HepG2 (cell line): ENCODE data around the gene RAB36. TPM values are rescaled to one million over a fixed set of nuclear protein-coding genes. Genes with fewer than 3 reads are reported as not detected.
A peak's percentile ranks its signal among the peaks of the same experiment; 100 is the strongest.

Source experiments
- ATAC-seq: fragments of 200-7000 bp; cut with Tn5 transposase; 3 replicates; pipeline ENCODE4 v1.9.1; 2020; ENCODE audit warnings: mild to moderate bottlenecking, moderate library complexity
- BruUV-seq: library from RNA; stranded (reverse); fragments of 400-500 nt; replicated peaks from 2 replicates; lab custom pipeline; 2021; lab: Mats Ljungman, UMichigan
- CTCF ChIA-PET: fragments of 300-600 bp; formaldehyde crosslinking; extraction: SDS; loops from one replicate; lab custom pipeline; 2021; ENCODE audit warnings: low total read pairs, inconsistent platforms, low intra/inter-chr PET ratio; lab: Yijun Ruan, JAX
- POLR2A ChIA-PET: fragments of 350-600 bp; sonication (Branson Sonifier 250); formaldehyde crosslinking; loops from one replicate; lab custom pipeline; 2020; ENCODE audit warnings: antibody characterized with exemption, inconsistent platforms; lab: Yijun Ruan, JAX
- DNase-seq: peaks from one replicate; pipeline ENCODE4 v3.0.0-alpha.2; 2015; ENCODE audit warnings: low spot score
- FAIRE-seq: peaks from 3 replicates; lab custom pipeline; 2011; peaks lifted over from hg19 to GRCh38; lab: Jason Lieb, UNC
- H2AFZ ChIP-seq: one replicate; pipeline ENCODE4 v1.6.1; 2011; ENCODE audit warnings: low read length, inconsistent platforms
- H3K27ac ChIP-seq: fragments of 300-600 bp; 3 replicates; pipeline ENCODE4 v1.8.0; 2011; ENCODE audit warnings: mixed run types, mild to moderate bottlenecking, mixed read lengths, low read length, inconsistent platforms; ENCODE audit not compliant: insufficient read depth; ENCODE audit errors: extremely low read length
- H3K27me3 ChIP-seq, 2 experiments: fragments of 200-600 bp in 1 of 2; 2 replicates in 1 of 2; 3 replicates in 1 of 2; pipeline versions ENCODE4 v1.6.0 to v1.8.0; 2011; ENCODE audit warnings: low read length in 2 of 2, mild to moderate bottlenecking in 2 of 2, moderate library complexity in 2 of 2, inconsistent platforms in 1 of 2; ENCODE audit not compliant: insufficient read depth in 2 of 2, control insufficient read depth in 1 of 2
- H3K36me3 ChIP-seq, 2 experiments: fragments of 200-600 bp in 1 of 2; replicated peaks in 1 of 2; 2 replicates in 1 of 2; 3 replicates in 1 of 2; pipeline versions ENCODE4 v1.5.1 to v1.8.0; 2011; ENCODE audit warnings: low read length in 2 of 2, inconsistent platforms in 1 of 2; ENCODE audit not compliant: insufficient read depth in 2 of 2, control insufficient read depth in 1 of 2
- H3K4me1 ChIP-seq: 2 replicates; pipeline ENCODE4 v1.5.1; 2012; ENCODE audit warnings: low read length, inconsistent platforms; ENCODE audit not compliant: insufficient read depth
- H3K4me2 ChIP-seq: 2 replicates; pipeline ENCODE4 v1.6.0; 2011; ENCODE audit warnings: low read depth, low read length, inconsistent platforms
- H3K4me3 ChIP-seq, 3 experiments: fragments of 200-600 bp in 1 of 3; sonication (generic), shearing (Covaris generic) in 1 of 3; replicated peaks in 1 of 3; 2 replicates each; pipeline ENCODE4 v1.5.1; 2011 to 2016; ENCODE audit warnings: low read length in 3 of 3, inconsistent platforms in 2 of 3, low read depth in 2 of 3, mild to moderate bottlenecking in 2 of 3, control low read depth in 1 of 3, mixed read lengths in 1 of 3; ENCODE audit not compliant: insufficient read depth in 1 of 3
- H3K79me2 ChIP-seq: one replicate; pipeline ENCODE4 v1.6.1; 2011; ENCODE audit warnings: low read length, inconsistent platforms; ENCODE audit not compliant: insufficient read depth
- H3K9ac ChIP-seq: 2 replicates; pipeline ENCODE4 v1.6.0; 2011; ENCODE audit warnings: mild to moderate bottlenecking, low read depth, low read length, inconsistent platforms; ENCODE audit not compliant: insufficient read depth
- H3K9me3 ChIP-seq: 2 replicates; pipeline ENCODE4 v1.5.1; 2012; ENCODE audit warnings: mild to moderate bottlenecking, low read length
- H4K20me1 ChIP-seq: 2 replicates; pipeline ENCODE4 v1.6.0; 2011; ENCODE audit warnings: inconsistent platforms, mild to moderate bottlenecking, low read length, moderate library complexity; ENCODE audit not compliant: insufficient read depth
- AGO2 ChIP-seq: fragments of 200-400 bp; formaldehyde crosslinking; optimal IDR thresholded peaks from 2 replicates; pipeline ENCODE3; 2017; ENCODE audit warnings: mild to moderate bottlenecking, low read depth, low read length, moderate library complexity
- FOXJ3 ChIP-seq: sonication (generic); formaldehyde crosslinking; IDR thresholded peaks from 2 replicates; pipeline ENCODE4 v1.4.0; 2020; ENCODE audit warnings: missing genetic modification reagents, mild to moderate bottlenecking, borderline replicate concordance
- NAIF1 ChIP-seq: sonication (generic); formaldehyde crosslinking; IDR thresholded peaks from 2 replicates; pipeline ENCODE4 v1.5.0; 2020; ENCODE audit warnings: mild to moderate bottlenecking, missing genetic modification reagents, borderline replicate concordance
- NONO ChIP-seq, 2 experiments: fragments of 450-650 bp in 1 of 2; sonication (generic) in 1 of 2; formaldehyde crosslinking in 1 of 2; IDR thresholded peaks in 1 of 2; conservative IDR thresholded peaks in 1 of 2; 2 replicates each; pipeline versions ENCODE4 v1.6.1 to v1.8.0; 2017 to 2022; ENCODE audit warnings: mild to moderate bottlenecking in 1 of 2, missing genetic modification reagents in 1 of 2, moderate library complexity in 1 of 2
- NR2F6 ChIP-seq, 2 experiments: IDR thresholded peaks; 2 replicates each; pipeline ENCODE4 v1.6.1; 2016; ENCODE audit warnings: antibody characterized with exemption in 1 of 2, mild to moderate bottlenecking in 1 of 2
- SRSF9 ChIP-seq: fragments of 200-400 bp; formaldehyde crosslinking; IDR thresholded peaks from 2 replicates; pipeline ENCODE4 v1.6.1; 2018; ENCODE audit warnings: borderline replicate concordance, mild to moderate bottlenecking, low read depth, low read length; ENCODE audit not compliant: insufficient read depth, poor library complexity, severe bottlenecking
- YY1 ChIP-seq: IDR thresholded peaks from 2 replicates; pipeline ENCODE4 v1.6.1; 2011; ENCODE audit warnings: low read length, low read depth, moderate library complexity, mild to moderate bottlenecking; ENCODE audit not compliant: insufficient read depth, insufficient replicate concordance
- ZNF121 ChIP-seq: sonication (generic); formaldehyde crosslinking; IDR thresholded peaks from 2 replicates; pipeline ENCODE4 v1.5.0; 2020; ENCODE audit warnings: mild to moderate bottlenecking, missing genetic modification reagents
- ZNF30 ChIP-seq: sonication (generic); formaldehyde crosslinking; IDR thresholded peaks from 2 replicates; pipeline ENCODE4 v1.5.0; 2020; ENCODE audit warnings: mild to moderate bottlenecking, missing genetic modification reagents
- ZNF331 ChIP-seq: sonication (generic); formaldehyde crosslinking; IDR thresholded peaks from 2 replicates; pipeline ENCODE4 v1.4.0; 2020; ENCODE audit warnings: missing genetic modification reagents
- ZNF431 ChIP-seq: sonication (generic); formaldehyde crosslinking; IDR thresholded peaks from 2 replicates; pipeline ENCODE4 v1.9.0; 2022; ENCODE audit warnings: missing genetic modification reagents, low read depth, mild to moderate bottlenecking, borderline replicate concordance
- ZNF749 ChIP-seq: sonication (generic); formaldehyde crosslinking; IDR thresholded peaks from 2 replicates; pipeline ENCODE4 v1.8.0; 2022; ENCODE audit warnings: mild to moderate bottlenecking, missing genetic modification reagents, moderate library complexity, borderline replicate concordance
- WGBS: methylation state at CpG from one replicate; pipeline ENCODE4 v1.1.6; 2017; ENCODE audit warnings: low lambda C conversion rate; 5-methylcytosine and 5-hydroxymethylcytosine counted together
- in situ Hi-C: cut with HindIII; loops from 2 replicates; pipeline ENCODE4 v1.10.0; 2017; ENCODE audit warnings: low pct_unique_long_range_greater_than_20kb; ENCODE audit not compliant: extremely low pct_ligation_motif_present
- intact Hi-C: fragments of 100-400 bp; cut with micrococcal nuclease; formaldehyde crosslinking; loops from one replicate; pipeline ENCODE4 v1.10.0; 2022; ENCODE audit not compliant: unreplicated experiment
- polyA plus RNA-seq, 8 experiments: library from polyadenylated mRNA; depleted of rRNA in 3 of 8; stranded (reverse) in 7 of 8; unstranded in 1 of 8; fragments of >200 nt; fragmentation: Illumina TruSeq in 4 of 8; extraction: Trizol in 4 of 8; gene quantifications; 2 replicates each; pipeline versions ENCODE4 v1.2.1 to v1.2.3, GENCODE V29; 2011 to 2016; ENCODE audit warnings: low read depth in 4 of 8, missing spikeins in 1 of 8, mixed read lengths in 1 of 8; ENCODE audit not compliant: insufficient read depth in 1 of 8
- total RNA-seq, 5 experiments: library from RNA; depleted of rRNA; stranded (reverse); fragments of >200 nt; fragmentation: Illumina TruSeq; extraction: Trizol; gene quantifications; 2 replicates each; pipeline ENCODE4 v1.2.3, GENCODE V29; 2016; ENCODE audit warnings: low read depth in 1 of 5
- TF ChIP-seq, protein P1 (sequence below): sonication (generic); formaldehyde crosslinking; IDR thresholded peaks from 2 replicates; pipeline ENCODE4 v1.5.1; 2020; ENCODE audit warnings: missing genetic modification reagents, mild to moderate bottlenecking, borderline replicate concordance
- TF ChIP-seq, protein P2 (sequence below): sonication (generic); formaldehyde crosslinking; IDR thresholded peaks from 2 replicates; pipeline ENCODE4 v1.8.1; 2023; ENCODE audit warnings: mild to moderate bottlenecking, missing genetic modification reagents, borderline replicate concordance
- TF ChIP-seq, protein P3 (sequence below): sonication (generic); formaldehyde crosslinking; IDR thresholded peaks from 2 replicates; pipeline ENCODE4 v1.5.0; 2020; ENCODE audit warnings: mild to moderate bottlenecking, missing genetic modification reagents
- TF ChIP-seq, protein P4 (sequence below): sonication (generic); formaldehyde crosslinking; IDR thresholded peaks from 2 replicates; pipeline ENCODE4 v1.5.0; 2020; ENCODE audit warnings: missing genetic modification reagents, mild to moderate bottlenecking, borderline replicate concordance

RAB36 gene
- total and polyA plus RNA-seq, 2 of the 13 experiments (the other 11 are each of a cell fraction or from before 2014, with no cell fraction given): 0.24 to 0.86 TPM

DNA sequence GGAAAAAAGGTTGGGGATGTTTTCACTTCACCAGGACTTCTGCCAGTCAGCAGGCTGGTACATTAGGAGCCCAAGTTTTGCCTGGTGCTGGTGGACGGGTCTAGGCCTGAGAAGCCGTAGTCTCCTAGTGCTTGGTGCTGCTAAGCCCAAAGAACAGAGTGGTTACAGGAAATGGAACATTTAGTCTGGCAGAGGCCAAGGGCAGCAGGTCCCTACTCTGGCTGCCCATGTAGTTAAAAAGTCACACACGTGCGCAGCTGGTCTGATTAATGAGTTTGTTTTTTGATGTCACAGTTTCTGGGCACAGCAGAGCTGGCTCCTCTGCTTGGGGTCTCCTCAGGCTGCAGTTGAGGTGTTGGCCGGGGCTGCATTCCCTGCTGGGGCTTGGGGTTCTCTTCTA, 55.6 kb downstream of the RAB36 start (continued):
- TF ChIP-seq, protein P1, sequence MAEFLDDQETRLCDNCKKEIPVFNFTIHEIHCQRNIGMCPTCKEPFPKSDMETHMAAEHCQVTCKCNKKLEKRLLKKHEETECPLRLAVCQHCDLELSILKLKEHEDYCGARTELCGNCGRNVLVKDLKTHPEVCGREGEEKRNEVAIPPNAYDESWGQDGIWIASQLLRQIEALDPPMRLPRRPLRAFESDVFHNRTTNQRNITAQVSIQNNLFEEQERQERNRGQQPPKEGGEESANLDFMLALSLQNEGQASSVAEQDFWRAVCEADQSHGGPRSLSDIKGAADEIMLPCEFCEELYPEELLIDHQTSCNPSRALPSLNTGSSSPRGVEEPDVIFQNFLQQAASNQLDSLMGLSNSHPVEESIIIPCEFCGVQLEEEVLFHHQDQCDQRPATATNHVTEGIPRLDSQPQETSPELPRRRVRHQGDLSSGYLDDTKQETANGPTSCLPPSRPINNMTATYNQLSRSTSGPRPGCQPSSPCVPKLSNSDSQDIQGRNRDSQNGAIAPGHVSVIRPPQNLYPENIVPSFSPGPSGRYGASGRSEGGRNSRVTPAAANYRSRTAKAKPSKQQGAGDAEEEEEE (CRISPR knock-in tag): no peak
- TF ChIP-seq YY1 (no peak), ZNF431 (CRISPR knock-in tag) (no peak)
- TF ChIP-seq, protein P2, sequence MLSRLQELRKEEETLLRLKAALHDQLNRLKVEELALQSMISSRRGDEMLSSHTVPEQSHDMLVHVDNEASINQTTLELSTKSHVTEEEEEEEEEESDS (CRISPR knock-in tag): no peak

DNA sequence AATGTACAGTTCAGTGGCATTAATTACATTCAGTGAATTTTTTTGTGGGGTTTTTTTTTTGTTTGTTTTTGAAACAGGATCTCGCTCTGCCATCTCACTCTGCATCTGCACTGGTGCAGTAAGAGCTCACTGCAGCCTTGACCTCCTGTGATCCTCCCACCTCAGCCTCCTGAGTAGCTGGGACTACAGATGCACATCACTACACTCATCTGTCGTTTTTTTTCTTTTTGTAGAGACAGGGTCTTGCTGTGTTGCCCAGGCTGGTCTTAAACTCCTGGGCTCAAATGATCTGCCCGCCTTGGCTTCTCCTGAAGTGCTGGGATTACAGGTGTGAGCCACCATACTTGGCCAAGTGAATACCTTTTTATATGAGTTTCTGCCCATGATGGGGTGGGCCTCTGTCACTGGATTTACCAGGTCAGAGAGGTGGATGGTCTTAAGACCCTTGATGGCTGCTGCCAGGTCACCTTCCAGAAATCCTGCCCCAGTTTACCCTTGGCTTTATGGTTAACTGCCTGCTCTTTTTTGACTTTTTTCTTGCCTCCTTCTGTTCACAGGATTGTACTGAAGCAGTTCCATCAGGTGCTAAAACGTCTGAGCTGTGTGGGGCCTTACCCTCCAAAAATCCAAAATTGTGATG, 57.7 kb downstream of the RAB36 start:
- H3K27ac ChIP-seq: no peak overlapping the region
- FAIRE-seq (no peak), ATAC-seq (no peak), DNase-seq (no peak)
- POLR2A ChIA-PET: no interaction called here
- H3K9me3 ChIP-seq: no peaks in the 10 kb centered on the region
- no peak overlapping the region for H3K4me2 ChIP-seq
- CTCF ChIA-PET: no interaction called here
- no peak overlapping the region for H2AFZ ChIP-seq
- no peak overlapping the region for H3K4me3 ChIP-seq
- H3K36me3 ChIP-seq: peaks cover 12 to 57% of the 10 kb centered on the region in 2 experiments
- peaks cover 17% of the 10 kb centered on the region for H3K4me1 ChIP-seq
- BruUV-seq: no TSS peak
- no peak overlapping the region for H3K9ac ChIP-seq
- peaks cover 8% of the 10 kb centered on the region; the same call in 1 of the 2 replicates for H4K20me1 ChIP-seq
- no peaks in the 10 kb centered on the region for H3K27me3 ChIP-seq
- H3K79me2 ChIP-seq: peaks cover 72% of the 10 kb centered on the region
- 81% methylated on average over 4 of the region's 4 CpGs for WGBS
- intact Hi-C loops (no loop called here), in situ Hi-C loops (no loop called here)
- TF ChIP-seq ZNF30 (CRISPR knock-in tag): no peak
- no peak for TF ChIP-seq FOXJ3 (CRISPR knock-in tag)
- TF ChIP-seq, protein P3, sequence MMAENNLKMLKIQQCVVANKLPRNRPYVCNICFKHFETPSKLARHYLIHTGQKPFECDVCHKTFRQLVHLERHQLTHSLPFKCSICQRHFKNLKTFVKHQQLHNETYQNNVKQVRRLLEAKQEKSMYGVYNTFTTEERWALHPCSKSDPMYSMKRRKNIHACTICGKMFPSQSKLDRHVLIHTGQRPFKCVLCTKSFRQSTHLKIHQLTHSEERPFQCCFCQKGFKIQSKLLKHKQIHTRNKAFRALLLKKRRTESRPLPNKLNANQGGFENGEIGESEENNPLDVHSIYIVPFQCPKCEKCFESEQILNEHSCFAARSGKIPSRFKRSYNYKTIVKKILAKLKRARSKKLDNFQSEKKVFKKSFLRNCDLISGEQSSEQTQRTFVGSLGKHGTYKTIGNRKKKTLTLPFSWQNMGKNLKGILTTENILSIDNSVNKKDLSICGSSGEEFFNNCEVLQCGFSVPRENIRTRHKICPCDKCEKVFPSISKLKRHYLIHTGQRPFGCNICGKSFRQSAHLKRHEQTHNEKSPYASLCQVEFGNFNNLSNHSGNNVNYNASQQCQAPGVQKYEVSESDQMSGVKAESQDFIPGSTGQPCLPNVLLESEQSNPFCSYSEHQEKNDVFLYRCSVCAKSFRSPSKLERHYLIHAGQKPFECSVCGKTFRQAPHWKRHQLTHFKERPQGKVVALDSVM (CRISPR knock-in tag): peak; percentile 74; the same call in 1 of the 2 replicates
- TF ChIP-seq SRSF9: no peak
- TF ChIP-seq NONO (IDR thresholded peaks at IDR 0.05): no peak
- no peak for TF ChIP-seq NONO (CRISPR knock-in tag; conservative IDR thresholded peaks at IDR 0.05)
- TF ChIP-seq ZNF749: no peak
- TF ChIP-seq NR2F6 (IDR thresholded peaks at IDR 0.05): no peak
- no peak for TF ChIP-seq NR2F6 (CRISPR knock-in tag; IDR thresholded peaks at IDR 0.05)
- TF ChIP-seq, protein P4, sequence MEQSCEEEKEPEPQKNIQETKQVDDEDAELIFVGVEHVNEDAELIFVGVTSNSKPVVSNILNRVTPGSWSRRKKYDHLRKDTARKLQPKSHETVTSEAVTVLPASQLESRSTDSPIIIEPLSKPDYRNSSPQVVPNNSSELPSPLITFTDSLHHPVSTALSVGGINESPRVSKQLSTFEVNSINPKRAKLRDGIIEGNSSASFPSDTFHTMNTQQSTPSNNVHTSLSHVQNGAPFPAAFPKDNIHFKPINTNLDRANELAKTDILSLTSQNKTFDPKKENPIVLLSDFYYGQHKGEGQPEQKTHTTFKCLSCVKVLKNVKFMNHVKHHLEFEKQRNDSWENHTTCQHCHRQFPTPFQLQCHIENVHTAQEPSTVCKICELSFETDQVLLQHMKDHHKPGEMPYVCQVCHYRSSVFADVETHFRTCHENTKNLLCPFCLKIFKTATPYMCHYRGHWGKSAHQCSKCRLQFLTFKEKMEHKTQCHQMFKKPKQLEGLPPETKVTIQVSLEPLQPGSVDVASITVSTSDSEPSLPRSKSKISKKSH (CRISPR knock-in tag): no peak
- 0 out of 2 replicates have a peak, but pooled peaks have one; percentile 17 for TF ChIP-seq ZNF121 (CRISPR knock-in tag)
- TF ChIP-seq ZNF331 (CRISPR knock-in tag): no peak
- TF ChIP-seq NAIF1 (CRISPR knock-in tag): no peak
- no peak for TF ChIP-seq AGO2
